Measurements from ENCODE around the gene COL1A1. TPM values are rescaled to one million over a fixed set of nuclear protein-coding genes. Genes with fewer than 3 reads are reported as not detected.
A peak's percentile ranks its signal among the peaks of the same experiment; 100 is the strongest.

Gene COL1A1
- total and polyA plus RNA-seq, 9 donors, result 71.2 to 1,087 (median 523) TPM

GRCh38 chr17:50180111-50180510 is 21.3 kb downstream of the COL1A1 start:
- Histone ChIP-seq H3K4me1 (ENCODE audit: insufficient read depth) (peaks cover 22% of the 10 kb centered on the region), H3K9me3 (no peaks in the 10 kb centered on the region), H3K36me3 (no peaks in the 10 kb centered on the region), H3K4me3 (no peak overlapping the region), H3K27ac (no peak overlapping the region), H3K27me3 (no peaks in the 10 kb centered on the region)
- TF ChIP-seq CTCF (IDR thresholded peaks at IDR 0.05) (no peak), EP300 (IDR thresholded peaks at IDR 0.05) (no peak), POLR2A (IDR thresholded peaks at IDR 0.05) (no peak)
- intact Hi-C loops (cut with DNase I), result no loop called here
- WGBS, 3 donors, result 88 to 92% (median 90%) methylated on average over 4 of the region's 4 CpGs
- no peak for DNase-seq

- 2 to 7% (median 4%) methylated on average over 21 to 22 of the region's 22 CpGs for WGBS, 3 donors
- peak; percentile 73 to 87 (median 82) for DNase-seq
- Histone ChIP-seq H3K9me3 (no peaks in the 10 kb centered on the region), H3K27ac (peak overlapping the region in 1 of 2 donors; percentile 81), H3K36me3 (no peaks in the 10 kb centered on the region), H3K4me1 (ENCODE audit: insufficient read depth) (peaks cover 26% of the 10 kb centered on the region), H3K4me3 (no peak overlapping the region), H3K27me3 (no peaks in the 10 kb centered on the region)
- intact Hi-C loops (cut with DNase I), result loop anchor here in 1 of 4 donors (10.0 kb wide), 1 partner anchor 97 kb away; the partner anchor contains the start of gene TMEM92
- TF ChIP-seq EP300 (IDR thresholded peaks at IDR 0.05) (no peak), CTCF (IDR thresholded peaks at IDR 0.05) (peak in 2 of 3 donors; percentile 19 to 24), POLR2A (IDR thresholded peaks at IDR 0.05) (no peak)
Observed at GRCh38 chr17:50177983-50178834, 23.2 kb downstream of the COL1A1 start.

- Histone ChIP-seq H3K27ac (peak overlapping the region in 1 of 2 donors; percentile 81), H3K9me3 (no peaks in the 10 kb centered on the region), H3K27me3 (no peaks in the 10 kb centered on the region), H3K4me3 (no peak overlapping the region), H3K4me1 (ENCODE audit: insufficient read depth) (peaks cover 27% of the 10 kb centered on the region), H3K36me3 (no peaks in the 10 kb centered on the region)
- TF ChIP-seq POLR2A (IDR thresholded peaks at IDR 0.05) (no peak), CTCF (IDR thresholded peaks at IDR 0.05) (no peak), EP300 (IDR thresholded peaks at IDR 0.05) (no peak)
- intact Hi-C loops (cut with DNase I), result loop anchor here in 1 of 4 donors (10.0 kb wide), 1 partner anchor 97 kb away; the partner anchor contains the start of gene TMEM92
- 79 to 82% (median 81%) methylated on average over 10 of the region's 10 CpGs for WGBS, 3 donors
- no peak for DNase-seq
Observed at GRCh38 chr17:50177476-50177875, 24.0 kb downstream of the COL1A1 start.

GRCh38 chr17:50176559-50177357 is 24.7 kb downstream of the COL1A1 start:
- no peak overlapping the region for H3K4me3 ChIP-seq
- intact Hi-C loops (cut with DNase I), result loop anchor here in 1 of 4 donors (10.0 kb wide), 1 partner anchor 98 kb away; the partner anchor contains the start of gene TMEM92
- 67 to 71% (median 70%) methylated on average over 19 to 20 of the region's 20 CpGs for WGBS, 3 donors
- H3K9me3 ChIP-seq, result no peaks in the 10 kb centered on the region
- DNase-seq, result peak in 1 of 5 donors; percentile 27
- peaks cover 27% of the 10 kb centered on the region for H3K4me1 ChIP-seq (ENCODE audit: insufficient read depth)
- peak overlapping the region; percentile 11 to 81 for H3K27ac ChIP-seq
- H3K27me3 ChIP-seq, result no peaks in the 10 kb centered on the region
- TF ChIP-seq CTCF (IDR thresholded peaks at IDR 0.05) (no peak), EP300 (IDR thresholded peaks at IDR 0.05) (no peak), POLR2A (IDR thresholded peaks at IDR 0.05) (no peak)
- no peaks in the 10 kb centered on the region for H3K36me3 ChIP-seq

All from ovary (tissue), 9 donors.